GM13977 (cell line): ENCODE results near the gene STX16.

Experiments
- DNase-seq: peaks from one replicate; pipeline ENCODE4 v3.0.0; 2012; ENCODE audit warnings: low spot score
- in situ Hi-C: fragments of 300-500 bp; cut with MboI; formaldehyde crosslinking; loops from one replicate; pipeline ENCODE4 v1.12.0; 2022; ENCODE audit warnings: low sequenced_read_pairs, low pct_unique_long_range_greater_than_20kb, mixed read lengths, inconsistent platforms; ENCODE audit not compliant: unreplicated experiment
- TF ChIP-seq, protein P1 (sequence below): IDR thresholded peaks from 2 replicates; pipeline ENCODE4 v1.5.1; 2012; ENCODE audit warnings: mild to moderate bottlenecking, control low read depth; ENCODE audit not compliant: insufficient read depth; ENCODE audit errors: extremely low read depth, missing control alignments

The STX16 gene

GRCh38 chr20:58709013-58709702, 58.1 kb downstream of the STX16 start:
- TF ChIP-seq, protein P1, sequence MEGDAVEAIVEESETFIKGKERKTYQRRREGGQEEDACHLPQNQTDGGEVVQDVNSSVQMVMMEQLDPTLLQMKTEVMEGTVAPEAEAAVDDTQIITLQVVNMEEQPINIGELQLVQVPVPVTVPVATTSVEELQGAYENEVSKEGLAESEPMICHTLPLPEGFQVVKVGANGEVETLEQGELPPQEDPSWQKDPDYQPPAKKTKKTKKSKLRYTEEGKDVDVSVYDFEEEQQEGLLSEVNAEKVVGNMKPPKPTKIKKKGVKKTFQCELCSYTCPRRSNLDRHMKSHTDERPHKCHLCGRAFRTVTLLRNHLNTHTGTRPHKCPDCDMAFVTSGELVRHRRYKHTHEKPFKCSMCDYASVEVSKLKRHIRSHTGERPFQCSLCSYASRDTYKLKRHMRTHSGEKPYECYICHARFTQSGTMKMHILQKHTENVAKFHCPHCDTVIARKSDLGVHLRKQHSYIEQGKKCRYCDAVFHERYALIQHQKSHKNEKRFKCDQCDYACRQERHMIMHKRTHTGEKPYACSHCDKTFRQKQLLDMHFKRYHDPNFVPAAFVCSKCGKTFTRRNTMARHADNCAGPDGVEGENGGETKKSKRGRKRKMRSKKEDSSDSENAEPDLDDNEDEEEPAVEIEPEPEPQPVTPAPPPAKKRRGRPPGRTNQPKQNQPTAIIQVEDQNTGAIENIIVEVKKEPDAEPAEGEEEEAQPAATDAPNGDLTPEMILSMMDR: no peak
- DNase-seq: no peak
- in situ Hi-C loops: no loop called here

- no peak for DNase-seq
- TF ChIP-seq, protein P1: no peak
- in situ Hi-C loops: no loop called here
Measured at GRCh38 chr20:58709703-58710039, 58.6 kb downstream of the STX16 start.

DNA sequence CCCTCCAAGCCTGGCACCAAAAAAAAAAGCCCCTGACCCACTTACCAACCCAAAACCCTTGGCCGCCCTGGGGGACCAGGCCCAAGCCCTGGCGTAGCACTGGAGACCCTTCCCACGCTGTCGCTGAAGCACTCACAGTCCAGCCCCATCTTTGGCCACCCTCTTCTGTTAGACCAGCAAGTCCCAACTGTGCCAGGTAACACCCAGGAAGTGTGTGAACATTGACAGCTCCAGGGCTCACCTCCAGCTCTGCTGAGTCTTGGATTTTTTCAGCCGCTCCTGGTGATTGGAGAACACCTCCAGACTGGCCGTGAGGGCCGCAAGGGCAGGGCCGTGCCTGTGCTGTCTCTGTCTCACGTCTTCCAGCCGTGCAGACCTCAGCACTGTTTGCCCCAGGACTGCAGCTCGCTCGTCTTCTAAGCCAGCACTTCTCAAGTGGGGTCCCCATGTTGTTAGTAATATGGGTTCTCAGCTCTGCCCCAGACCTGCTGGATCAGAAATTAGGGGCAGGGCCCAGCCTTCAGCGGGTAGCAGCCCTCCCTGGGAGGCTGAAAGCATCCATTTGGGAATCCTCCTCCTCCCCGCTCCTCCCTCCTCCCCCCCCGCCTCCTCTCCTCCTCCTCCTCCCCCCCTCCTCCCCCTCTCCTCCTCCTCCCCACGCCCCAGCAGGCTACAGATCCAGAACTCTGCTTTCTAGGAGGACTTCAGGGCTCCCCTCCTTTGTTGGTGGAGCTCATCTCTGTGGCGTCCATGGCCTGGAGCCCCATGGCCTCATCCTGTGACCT, 59.6 kb downstream of the STX16 start:
- TF ChIP-seq, protein P1: no peak
- in situ Hi-C loops: no loop called here
- no peak for DNase-seq

DNA sequence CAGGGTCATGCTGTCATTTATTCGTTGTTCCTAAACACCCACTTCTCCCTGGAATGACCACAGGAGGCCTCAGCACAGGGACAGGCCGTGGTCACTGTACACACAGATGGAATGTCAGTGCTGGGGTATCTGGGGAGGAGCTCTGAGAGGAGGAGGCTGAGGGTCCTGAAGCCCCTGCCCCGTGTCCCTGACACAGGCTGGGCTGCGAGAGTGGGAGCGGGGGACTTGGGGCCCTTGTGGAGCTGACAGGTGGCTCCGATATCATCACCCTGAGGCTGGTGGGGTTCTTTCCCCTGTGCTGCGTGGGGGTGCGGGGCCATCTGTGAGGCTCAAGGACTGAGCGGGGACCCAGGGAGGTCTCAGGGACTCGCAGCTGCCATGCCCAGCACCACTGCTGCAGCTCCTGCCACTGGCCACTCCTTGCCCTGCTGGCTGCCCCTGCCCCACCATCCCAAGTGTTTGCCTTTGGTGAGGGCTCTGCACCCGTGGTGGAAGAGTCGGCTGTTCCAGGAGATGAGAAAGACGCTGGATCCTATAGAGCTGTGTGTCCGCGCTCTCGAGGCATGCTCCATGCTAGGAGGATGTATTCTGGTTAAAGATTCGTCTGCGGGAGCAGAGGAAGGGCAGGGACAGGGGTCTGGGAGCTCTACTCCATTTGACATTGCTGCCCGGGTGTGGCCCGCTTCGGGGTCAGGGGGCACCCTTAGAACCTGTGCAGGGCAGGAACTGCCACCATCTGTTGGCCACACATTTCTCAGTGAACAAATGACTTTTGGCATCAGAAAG, 60.4 kb downstream of the STX16 start:
- in situ Hi-C loops: no loop called here
- no peak for DNase-seq
- TF ChIP-seq, protein P1: no peak

DNA sequence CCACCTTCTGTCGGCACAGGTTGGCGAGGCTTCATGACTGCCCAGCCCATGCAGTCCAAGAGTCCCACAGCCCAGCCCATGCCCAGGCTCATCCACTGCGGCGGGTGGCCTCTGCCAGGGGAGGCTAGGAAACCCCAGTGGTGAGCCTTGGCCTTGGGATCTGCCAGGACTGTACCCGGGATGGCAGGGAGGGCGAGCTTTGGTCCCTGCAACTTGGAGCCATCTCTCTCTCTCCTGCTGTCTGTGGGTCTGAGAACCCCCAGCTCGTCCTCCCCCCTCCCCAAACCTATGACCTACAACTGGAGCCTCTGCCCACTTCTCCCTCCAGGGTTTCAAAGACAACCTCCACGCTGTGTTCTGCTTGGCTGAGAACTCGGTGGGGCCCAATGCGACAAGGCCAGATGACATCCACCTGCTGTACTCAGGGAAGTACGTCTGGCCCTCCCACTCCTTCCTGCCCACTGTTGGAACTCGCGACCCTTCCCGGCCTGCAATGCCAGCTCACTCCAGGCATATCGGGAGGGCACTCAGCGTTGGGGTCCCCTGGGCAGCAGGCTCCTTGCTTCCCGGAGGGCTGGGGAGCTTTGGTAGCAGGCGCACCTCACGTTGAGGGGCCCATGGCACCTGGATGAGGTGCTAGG, 61.2 kb downstream of the STX16 start:
- no peak for DNase-seq
- TF ChIP-seq, protein P1: no peak
- in situ Hi-C loops: no loop called here
